ENCODE measurements around the gene TNNT1.
A peak's percentile ranks its signal among the peaks of the same experiment; 100 is the strongest.

TNNT1 gene

GRCh38 chr19:55141696-55142095 lies 7.3 kb downstream of the TNNT1 start:
- no peak for DNase-seq (ENCODE audit: low spot score)

DNA sequence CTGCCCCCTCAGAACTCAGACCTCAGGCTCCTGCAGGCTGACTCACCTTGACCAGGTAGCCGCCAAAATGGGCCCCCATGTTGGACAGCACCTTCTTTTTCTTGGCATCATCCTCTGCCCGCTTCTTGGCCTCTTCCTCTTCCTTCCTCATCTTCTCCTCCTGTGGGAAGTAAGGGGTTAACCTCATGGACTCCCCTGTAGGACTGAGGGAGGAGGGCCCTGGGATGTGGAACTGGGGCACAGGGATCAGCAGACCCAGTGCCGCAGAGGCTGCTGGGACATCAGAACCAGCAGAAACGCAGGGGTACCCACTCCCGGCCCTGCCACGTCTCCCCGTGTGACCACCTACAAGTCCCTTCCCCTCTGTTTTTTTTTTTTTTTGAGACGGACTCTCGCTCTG lies 11.1 kb downstream of the TNNT1 start:
- DNase-seq (ENCODE audit: low spot score): no peak

- DNase-seq (ENCODE audit: low spot score): no peak
Observed at GRCh38 chr19:55136399-55137102, 12.5 kb downstream of the TNNT1 start.

DNA sequence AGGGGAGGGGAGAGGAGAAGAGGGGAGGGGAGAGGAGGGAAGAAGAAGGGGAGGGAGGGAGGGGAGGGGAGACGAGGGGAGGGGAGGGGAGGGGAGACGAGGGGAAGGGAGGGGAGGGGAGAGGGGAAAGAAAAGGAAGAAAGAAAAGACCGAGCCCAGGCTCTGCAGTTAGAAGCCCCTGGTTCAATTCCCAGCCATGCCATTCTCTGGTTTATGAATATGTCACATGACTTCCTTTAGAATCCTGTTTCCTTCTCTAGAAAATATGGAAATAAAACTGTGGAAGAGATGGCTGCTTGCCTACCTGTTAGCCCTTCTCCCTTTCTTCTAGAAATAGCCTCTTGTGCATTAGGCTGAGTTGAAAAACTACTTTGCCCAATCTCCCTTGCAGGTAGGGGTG lies 14.3 kb downstream of the TNNT1 start:
- no peak for DNase-seq (ENCODE audit: low spot score)

GRCh38 chr19:55133639-55134444 lies 15.2 kb downstream of the TNNT1 start:
- DNase-seq (ENCODE audit: low spot score): no peak

DNA sequence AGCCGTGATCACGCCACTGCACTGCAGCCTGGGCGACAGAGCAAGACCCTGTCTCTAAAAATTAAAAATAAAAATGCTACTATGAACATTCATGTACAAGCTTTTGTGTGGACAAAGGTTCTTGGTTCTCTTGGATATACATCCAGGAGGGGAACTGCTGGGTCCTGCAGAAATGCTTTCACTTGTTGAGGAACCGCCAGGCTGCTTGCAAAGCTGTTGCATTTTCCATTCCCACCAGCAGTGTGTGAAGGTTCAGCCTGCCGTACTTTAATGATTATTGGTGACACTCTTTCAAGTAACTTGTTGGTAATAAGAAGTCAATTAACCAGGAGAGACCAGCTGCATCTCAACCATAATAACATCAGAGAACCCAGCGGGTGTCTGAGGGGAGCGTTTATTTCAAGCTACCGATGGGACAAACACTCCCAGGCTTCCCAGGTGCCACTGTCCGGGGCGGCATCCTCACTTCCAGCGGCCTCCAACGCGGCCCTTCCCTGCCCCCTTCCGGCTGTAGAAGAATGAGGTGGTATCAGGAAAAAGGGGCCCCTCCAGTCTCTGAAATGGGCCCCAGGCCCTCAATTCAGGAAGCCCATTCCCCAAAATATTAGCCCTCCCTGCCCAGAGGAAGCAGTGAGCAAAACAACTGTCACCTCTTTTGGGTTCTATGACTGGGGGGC lies 16.4 kb downstream of the TNNT1 start:
- no peak for DNase-seq (ENCODE audit: low spot score)

GRCh38 chr19:55131421-55131820 lies 17.6 kb downstream of the TNNT1 start:
- DNase-seq (ENCODE audit: low spot score): no peak

DNA sequence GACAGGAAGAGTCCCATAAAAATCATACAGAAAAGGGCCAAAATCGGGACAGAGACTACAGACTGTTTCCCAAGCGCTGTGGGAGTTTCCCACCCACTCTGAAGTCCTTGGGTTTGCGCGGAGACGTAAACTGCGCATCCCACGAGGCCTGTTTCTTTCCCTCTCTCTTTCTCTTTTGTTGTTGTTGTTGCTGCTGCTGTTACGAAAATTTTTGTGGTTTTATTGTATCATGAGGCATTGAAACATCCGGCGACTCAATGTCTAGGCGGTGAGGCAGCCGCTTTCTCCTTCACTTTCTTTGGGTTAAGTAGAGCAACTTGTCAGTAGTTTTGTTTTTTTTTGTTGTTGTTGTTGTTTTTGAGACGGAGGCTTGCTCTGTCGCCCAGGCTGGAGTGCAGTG lies 30.0 kb downstream of the TNNT1 start:
- no peak for DNase-seq (ENCODE audit: low spot score)

DNA sequence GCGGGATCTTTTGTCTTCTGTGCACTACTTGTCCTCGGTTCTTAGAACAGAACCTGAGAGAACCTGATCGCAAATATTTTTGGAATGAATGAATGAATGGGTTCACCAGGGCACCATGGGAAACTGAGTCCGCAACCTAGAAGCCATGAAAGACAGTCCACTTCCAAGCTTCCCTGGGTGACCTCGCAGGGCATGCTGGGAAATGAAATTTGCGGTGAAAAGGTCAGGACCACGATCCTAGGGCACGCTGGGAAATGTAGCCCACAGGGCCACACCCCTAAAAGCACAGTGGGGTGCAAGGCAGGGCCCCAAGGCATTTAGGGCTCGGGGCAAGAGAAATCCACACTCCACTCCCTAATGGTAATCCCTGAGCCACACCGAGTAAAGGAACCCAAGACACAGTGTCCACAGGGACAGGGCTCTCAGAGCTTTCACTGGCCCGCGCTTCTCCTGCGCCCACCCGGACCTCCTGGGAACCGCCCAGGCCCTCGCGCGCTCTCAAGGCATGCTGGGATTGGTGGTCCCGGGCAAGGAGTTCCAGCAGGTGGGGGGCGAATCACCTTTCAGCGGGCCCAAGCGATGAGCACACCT lies 30.5 kb downstream of the TNNT1 start:
- no peak for DNase-seq (ENCODE audit: low spot score)

GRCh38 chr19:55117663-55118391 lies 31.2 kb downstream of the TNNT1 start:
- DNase-seq (ENCODE audit: low spot score): peak; percentile 99

GRCh38 chr19:55116859-55117662 lies 31.9 kb downstream of the TNNT1 start, which contains the start of gene PPP1R12C:
PPP1R12C (minus strand) TSS chr19:55117637; CDS start chr19:55117543, 94 bp downstream.
- no peak for DNase-seq (ENCODE audit: low spot score)

- DNase-seq (ENCODE audit: low spot score): peak; percentile 79
Observed at GRCh38 chr19:55116232-55116858, 32.7 kb downstream of the TNNT1 start.

DNA sequence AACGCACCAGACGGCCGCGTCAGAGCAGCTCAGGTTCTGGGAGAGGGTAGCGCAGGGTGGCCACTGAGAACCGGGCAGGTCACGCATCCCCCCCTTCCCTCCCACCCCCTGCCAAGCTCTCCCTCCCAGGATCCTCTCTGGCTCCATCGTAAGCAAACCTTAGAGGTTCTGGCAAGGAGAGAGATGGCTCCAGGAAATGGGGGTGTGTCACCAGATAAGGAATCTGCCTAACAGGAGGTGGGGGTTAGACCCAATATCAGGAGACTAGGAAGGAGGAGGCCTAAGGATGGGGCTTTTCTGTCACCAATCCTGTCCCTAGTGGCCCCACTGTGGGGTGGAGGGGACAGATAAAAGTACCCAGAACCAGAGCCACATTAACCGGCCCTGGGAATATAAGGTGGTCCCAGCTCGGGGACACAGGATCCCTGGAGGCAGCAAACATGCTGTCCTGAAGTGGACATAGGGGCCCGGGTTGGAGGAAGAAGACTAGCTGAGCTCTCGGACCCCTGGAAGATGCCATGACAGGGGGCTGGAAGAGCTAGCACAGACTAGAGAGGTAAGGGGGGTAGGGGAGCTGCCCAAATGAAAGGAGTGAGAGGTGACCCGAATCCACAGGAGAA lies 33.5 kb downstream of the TNNT1 start:
- no peak for DNase-seq (ENCODE audit: low spot score)

DNA sequence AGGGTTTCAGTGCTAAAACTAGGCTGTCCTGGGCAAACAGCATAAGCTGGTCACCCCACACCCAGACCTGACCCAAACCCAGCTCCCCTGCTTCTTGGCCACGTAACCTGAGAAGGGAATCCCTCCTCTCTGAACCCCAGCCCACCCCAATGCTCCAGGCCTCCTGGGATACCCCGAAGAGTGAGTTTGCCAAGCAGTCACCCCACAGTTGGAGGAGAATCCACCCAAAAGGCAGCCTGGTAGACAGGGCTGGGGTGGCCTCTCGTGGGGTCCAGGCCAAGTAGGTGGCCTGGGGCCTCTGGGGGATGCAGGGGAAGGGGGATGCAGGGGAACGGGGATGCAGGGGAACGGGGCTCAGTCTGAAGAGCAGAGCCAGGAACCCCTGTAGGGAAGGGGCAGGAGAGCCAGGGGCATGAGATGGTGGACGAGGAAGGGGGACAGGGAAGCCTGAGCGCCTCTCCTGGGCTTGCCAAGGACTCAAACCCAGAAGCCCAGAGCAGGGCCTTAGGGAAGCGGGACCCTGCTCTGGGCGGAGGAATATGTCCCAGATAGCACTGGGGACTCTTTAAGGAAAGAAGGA lies 34.4 kb downstream of the TNNT1 start:
- no peak for DNase-seq (ENCODE audit: low spot score)

- peak; percentile 95 for DNase-seq (ENCODE audit: low spot score)
Observed at GRCh38 chr19:55113570-55114039, 35.4 kb downstream of the TNNT1 start.

- no peak for DNase-seq (ENCODE audit: low spot score)
Observed at GRCh38 chr19:55112777-55113569, 36.0 kb downstream of the TNNT1 start.

DNA sequence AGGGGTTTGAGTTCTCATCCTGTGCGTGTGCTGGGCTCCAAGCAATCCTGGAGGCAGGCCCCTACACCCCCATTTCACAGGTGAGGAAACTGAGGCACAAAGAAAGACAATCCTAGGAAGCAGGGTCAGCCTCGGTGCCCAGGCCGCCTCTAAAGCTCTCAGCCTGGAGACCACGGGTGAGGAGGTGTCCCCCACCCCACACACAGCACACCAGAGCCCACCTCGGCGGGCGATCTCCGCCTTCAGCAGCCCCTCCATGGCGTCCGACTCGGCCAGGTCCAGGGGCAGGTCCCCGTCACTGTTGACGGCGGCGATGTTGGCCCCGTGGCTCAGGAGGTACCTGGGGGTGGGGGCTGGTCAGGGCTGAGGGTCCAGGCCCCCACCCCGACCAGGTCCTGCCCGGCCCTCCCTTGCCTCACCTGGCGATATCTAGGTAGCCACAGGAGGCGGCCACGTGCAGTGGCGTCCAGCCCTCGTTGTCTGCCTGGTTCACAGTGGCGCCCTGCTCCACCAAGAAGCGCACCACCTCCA lies 36.7 kb downstream of the TNNT1 start:
- DNase-seq (ENCODE audit: low spot score): no peak

DNA sequence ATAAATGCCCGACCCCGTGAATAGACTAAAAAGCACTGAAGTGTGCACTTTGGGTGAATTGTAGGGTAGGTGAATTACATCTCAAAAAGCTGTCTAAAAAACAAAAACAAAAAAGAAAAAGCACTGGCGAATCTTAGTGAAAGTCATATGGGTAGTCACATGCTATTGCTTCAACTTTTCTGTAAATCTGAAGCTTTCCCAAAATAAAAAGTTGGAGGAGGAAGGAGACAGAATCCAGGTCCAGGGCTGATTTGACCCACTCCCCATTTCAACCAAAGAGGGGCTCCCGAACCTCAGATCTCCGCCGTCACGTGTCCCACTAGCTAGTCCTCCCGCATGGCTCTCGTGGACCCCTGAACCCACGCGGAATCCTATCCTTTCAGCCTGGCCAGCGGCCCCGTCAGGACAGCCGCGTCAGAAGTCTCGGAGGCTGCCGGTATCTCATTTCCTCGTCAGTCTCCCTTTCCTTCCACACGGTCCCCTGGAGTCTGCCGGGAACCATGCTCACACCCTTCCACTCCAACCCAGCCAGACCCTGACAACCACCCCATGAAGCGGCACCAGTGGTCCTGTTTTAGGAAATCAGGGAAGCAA lies 37.7 kb downstream of the TNNT1 start:
- DNase-seq (ENCODE audit: low spot score): no peak
